C4-2B (cell line): ENCODE measurements around the gene PGBD2.

Source experiments
- H3K27ac ChIP-seq: fragments of 450-650 bp; 2 replicates; pipeline ENCODE4 v1.5.1; 2017
- CTCF ChIP-seq: fragments of 450-650 bp; conservative IDR thresholded peaks from 2 replicates; pipeline ENCODE4 v1.5.1; 2017; ENCODE audit warnings: mild to moderate bottlenecking
- ZFX ChIP-seq: fragments of 450-650 bp; IDR thresholded peaks from 2 replicates; pipeline ENCODE4 v1.6.1; 2017

PGBD2 gene

DNA sequence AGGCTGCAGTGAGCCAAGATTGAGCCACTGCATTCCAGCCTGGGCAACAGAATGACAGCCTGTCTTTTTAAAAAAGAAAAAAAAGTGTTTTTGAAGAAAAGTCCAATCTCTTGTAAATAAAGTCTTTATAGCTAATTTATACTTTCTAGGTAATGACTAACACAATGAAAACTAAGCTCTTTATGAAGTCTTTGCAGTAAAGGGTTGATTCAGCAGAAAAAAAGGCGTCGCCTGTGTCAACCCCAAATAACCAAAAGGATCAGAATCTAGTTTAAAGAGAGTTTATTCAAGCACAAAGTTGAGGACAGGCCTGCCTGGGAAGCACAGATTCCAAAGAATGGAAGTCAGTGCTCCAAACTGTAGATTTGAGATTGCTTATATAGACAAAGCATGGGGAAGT is 14.3 kb upstream of the PGBD2 start:
- TF ChIP-seq CTCF (no peak), ZFX (no peak)

GRCh38 chr1:248892590-248892989 is 13.4 kb upstream of the PGBD2 start:
- H3K27ac ChIP-seq = no peak overlapping the region
- TF ChIP-seq CTCF (no peak), ZFX (no peak)

More for the DNA sequence above, 14.3 kb upstream of the PGBD2 start:
- no peak overlapping the region for H3K27ac ChIP-seq

DNA sequence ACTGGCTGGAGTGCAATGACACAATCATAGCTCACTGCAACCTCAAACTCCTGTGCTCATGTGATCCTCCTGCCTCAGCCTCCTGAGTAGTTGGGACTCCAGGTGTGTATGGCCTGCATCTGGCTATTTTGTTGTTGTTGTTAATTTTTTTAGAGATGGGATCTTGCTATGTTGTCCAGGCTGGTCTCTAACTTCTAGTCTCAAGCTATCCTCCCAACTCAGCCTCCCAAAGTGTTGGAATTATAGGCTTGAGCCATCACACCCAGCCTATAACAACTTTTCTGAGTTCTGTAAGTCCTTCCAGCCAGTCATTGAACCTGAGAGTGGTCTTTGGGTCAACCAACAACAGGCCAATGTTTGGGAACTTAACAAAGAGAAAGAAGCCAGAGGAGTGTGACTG is 11.2 kb upstream of the PGBD2 start:
- H3K27ac ChIP-seq = no peak overlapping the region
- TF ChIP-seq ZFX (no peak), CTCF (no peak)

DNA sequence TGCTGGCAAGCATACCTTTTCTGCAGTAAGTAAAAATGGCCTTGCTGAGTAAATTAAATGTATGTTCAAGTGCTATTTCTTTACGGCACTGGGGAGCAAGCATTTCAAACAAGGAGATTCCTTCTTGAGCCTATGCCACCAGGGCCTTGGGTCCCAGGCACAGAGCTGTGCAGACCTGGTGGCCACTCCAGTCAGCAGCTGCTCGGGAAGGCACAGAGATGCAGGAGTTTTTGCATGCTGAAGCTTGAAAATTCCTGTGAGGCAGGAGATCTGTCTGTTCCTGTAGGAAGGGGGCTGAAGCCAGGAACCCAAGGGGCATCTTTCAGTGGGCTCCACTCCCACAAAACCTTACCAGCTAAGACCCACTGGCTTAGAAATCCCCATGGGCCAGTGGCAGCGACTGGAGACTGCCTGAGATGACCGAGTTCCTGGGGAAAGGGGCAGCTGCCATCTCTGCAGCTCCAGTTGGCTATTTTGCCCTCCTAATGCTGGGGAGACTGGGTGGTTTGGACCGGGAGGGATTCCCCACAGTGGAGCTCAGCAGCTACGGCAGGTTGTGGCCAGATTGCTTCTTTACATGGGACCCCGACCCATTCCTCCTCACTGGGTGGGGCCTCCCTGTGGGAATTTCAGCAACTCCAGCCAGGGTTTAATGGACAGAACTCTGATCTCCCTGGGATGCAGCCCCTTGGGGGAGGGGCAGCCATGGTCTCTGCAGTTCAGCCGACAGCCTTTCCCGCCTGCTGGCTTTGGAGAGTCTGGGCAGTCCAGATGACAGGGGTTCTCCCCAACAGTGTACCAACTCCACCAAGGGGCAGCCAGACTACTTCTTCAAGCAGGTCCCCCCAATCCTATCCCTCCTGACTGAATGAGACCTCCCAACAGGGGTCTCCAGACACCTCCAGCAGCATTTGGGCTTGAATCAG is 8.4 kb upstream of the PGBD2 start:
- TF ChIP-seq ZFX = no peak
- no peak for TF ChIP-seq CTCF
- no peak overlapping the region for H3K27ac ChIP-seq

- no peak overlapping the region for H3K27ac ChIP-seq
- TF ChIP-seq ZFX (no peak), CTCF (no peak)
These were observed 5.4 kb upstream of the PGBD2 start for GRCh38 chr1:248900637-248901036.

DNA sequence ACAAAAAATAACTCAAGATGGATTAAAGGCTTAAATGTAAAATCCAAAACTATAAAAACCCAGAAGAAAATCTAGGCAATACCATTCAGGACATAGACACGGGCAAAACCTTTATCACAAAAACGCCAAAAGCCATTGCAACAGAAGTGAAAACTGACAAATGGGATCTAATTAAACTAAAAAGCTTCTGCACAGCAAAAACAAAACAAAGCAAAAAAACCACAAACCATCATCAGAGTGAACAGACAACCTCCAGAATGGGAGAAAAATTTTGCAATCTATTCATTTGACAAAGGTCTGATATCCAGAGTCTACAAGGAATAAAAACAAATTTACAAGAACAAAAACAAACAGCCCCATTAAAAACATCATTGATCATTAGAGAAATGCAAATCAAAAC is 4.5 kb upstream of the PGBD2 start:
- H3K27ac ChIP-seq = no peak overlapping the region
- TF ChIP-seq CTCF = no peak
- TF ChIP-seq ZFX = no peak

- TF ChIP-seq CTCF (no peak), ZFX (no peak)
- H3K27ac ChIP-seq = no peak overlapping the region
These were observed 1.4 kb upstream of the PGBD2 start for GRCh38 chr1:248904437-248905216.
